HG02938 (cell line): ENCODE data around the gene HLA-DRA.

Source experiments
- ATAC-seq: cut with Tn5 transposase; IDR thresholded peaks from one replicate; pipeline ENCODE4 v1.9.1; 2021; ENCODE audit warnings: mild to moderate bottlenecking, moderate library complexity; ENCODE audit not compliant: unreplicated experiment

Gene HLA-DRA

GRCh38 chr6:32473376-32474348, 34.0 kb downstream of the HLA-DRA start:
- peak; percentile 94 for ATAC-seq

DNA sequence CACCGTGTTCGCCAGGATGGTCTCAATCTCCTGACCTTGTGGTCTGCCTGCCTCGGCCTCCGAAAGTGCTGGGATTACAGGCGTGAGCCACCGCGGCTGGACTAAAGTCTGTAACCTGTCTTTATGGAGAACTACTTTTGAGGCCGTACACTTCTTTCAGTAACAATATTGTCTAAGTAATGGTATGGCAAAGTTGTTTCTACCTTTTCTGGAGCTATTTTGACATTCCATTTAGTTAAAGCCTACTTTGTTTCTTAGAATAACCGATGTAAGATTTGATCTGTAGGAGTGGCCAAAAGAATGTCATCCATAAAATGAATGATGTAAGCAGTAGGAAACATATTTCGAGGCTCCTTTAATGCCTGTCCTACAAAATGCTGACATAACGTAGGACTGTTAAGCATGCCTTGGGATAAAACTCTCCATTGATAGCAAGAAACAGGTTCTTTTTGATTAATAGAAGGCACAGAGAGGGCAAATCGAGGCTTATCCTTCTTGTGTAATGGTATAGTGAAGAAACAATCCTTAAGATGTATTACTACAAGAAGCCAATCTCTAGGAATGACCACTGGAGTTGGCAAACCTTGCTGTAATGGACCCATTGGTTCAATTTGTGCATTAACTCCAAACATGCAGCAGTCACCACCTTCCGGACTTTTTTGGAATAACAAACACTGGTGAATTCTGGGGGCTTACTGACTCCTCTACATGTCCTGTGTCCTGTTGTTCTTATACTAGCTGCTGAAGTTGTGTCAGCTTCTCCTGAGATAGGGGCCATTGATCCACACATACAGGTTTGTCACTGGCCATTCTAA, 35.9 kb downstream of the HLA-DRA start:
- ATAC-seq: no peak

- no peak for ATAC-seq
Observed at GRCh38 chr6:32483968-32484613, 44.4 kb downstream of the HLA-DRA start.

DNA sequence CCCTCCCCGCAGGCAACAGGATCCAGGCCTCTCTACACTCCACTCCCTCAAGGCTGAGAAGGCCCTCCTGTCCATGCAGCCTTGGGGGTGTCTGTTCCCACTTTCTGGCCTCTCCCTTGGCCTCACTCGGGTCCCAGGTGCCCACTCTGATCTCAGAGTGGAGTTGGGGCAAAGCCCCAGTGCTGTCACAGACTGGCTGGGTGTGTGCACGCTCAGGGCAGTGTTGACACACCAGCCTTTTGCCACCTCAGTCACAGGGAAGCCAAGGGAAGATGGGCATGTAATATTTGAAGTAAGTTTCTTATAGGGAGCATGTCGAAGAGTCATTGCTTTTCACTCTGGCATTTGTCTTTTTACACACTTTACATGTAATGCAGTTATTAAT, 44.9 kb downstream of the HLA-DRA start:
- no peak for ATAC-seq

GRCh38 chr6:32488083-32488482, 48.4 kb downstream of the HLA-DRA start:
- ATAC-seq: no peak

DNA sequence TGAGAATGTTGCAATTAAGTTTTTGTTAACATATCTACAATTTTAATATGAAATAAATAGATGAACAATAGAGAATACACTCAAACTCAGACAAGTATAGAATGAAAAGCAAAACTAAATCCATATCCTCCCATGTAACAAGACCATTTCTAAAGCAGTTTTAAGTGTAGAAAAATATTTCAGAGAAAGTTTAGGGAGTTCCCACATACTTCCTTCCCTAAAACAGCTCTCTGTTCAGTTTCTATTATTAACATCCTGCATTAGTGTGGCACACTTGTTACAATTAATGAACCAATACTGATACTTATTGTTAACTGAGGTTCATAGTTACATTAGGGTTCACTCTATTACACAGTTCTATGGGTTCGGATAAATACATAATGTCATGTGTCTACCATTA, 52.0 kb downstream of the HLA-DRA start:
- no peak for ATAC-seq

GRCh38 chr6:32492351-32492750, 52.7 kb downstream of the HLA-DRA start:
- no peak for ATAC-seq
